ENCODE results near the gene VAV1.
"Not testable (repeated sequence)": the region's sequence is repeated elsewhere in the genome, so short reads cannot be mapped to it uniquely, and the experiment has no call there.

VAV1 gene

GRCh38 chr19:6820237-6820636 lies 47.7 kb downstream of the VAV1 start:
- H3K27me3 ChIP-seq (ENCODE audit: insufficient read depth, low read length): no peaks in the 10 kb centered on the region; the same call in 1 of the 2 replicates
- no peaks in the 10 kb centered on the region for H3K36me3 ChIP-seq (ENCODE audit: insufficient read depth, low read length)
- H3K79me2 ChIP-seq (ENCODE audit: control insufficient read depth, insufficient read depth, low read length, unreplicated experiment): no peaks in the 10 kb centered on the region
- H3K4me1 ChIP-seq (ENCODE audit: control insufficient read depth, insufficient read depth, low read length, unreplicated experiment): no peaks in the 10 kb centered on the region
- H2AFZ ChIP-seq (ENCODE audit: low read length, unreplicated experiment): no peak overlapping the region
- no peak overlapping the region for H3K27ac ChIP-seq (ENCODE audit: low read depth, low read length)
- H3K4me3 ChIP-seq (ENCODE audit: low read depth, low read length): no peak overlapping the region

GRCh38 chr19:6821639-6822310 lies 49.3 kb downstream of the VAV1 start:
- Histone ChIP-seq H3K4me3 (ENCODE audit: low read depth, low read length) (no peak overlapping the region), H3K27me3 (ENCODE audit: insufficient read depth, low read length) (no peaks in the 10 kb centered on the region; the same call in 1 of the 2 replicates), H3K79me2 (ENCODE audit: control insufficient read depth, insufficient read depth, low read length, unreplicated experiment) (no peaks in the 10 kb centered on the region), H2AFZ (ENCODE audit: low read length, unreplicated experiment) (no peak overlapping the region), H3K27ac (ENCODE audit: low read depth, low read length) (no peak overlapping the region), H3K4me1 (ENCODE audit: control insufficient read depth, insufficient read depth, low read length, unreplicated experiment) (no peaks in the 10 kb centered on the region), H3K36me3 (ENCODE audit: insufficient read depth, low read length) (no peaks in the 10 kb centered on the region)

- Histone ChIP-seq H3K27ac (ENCODE audit: low read depth, low read length) (no peak overlapping the region), H3K36me3 (ENCODE audit: insufficient read depth, low read length) (no peaks in the 10 kb centered on the region), H3K79me2 (ENCODE audit: control insufficient read depth, insufficient read depth, low read length, unreplicated experiment) (no peaks in the 10 kb centered on the region), H3K4me1 (ENCODE audit: control insufficient read depth, insufficient read depth, low read length, unreplicated experiment) (no peaks in the 10 kb centered on the region), H3K4me3 (ENCODE audit: low read depth, low read length) (no peak overlapping the region), H3K27me3 (ENCODE audit: insufficient read depth, low read length) (no peaks in the 10 kb centered on the region; the same call in 1 of the 2 replicates), H2AFZ (ENCODE audit: low read length, unreplicated experiment) (no peak overlapping the region)
Measured at GRCh38 chr19:6822311-6822670, 49.8 kb downstream of the VAV1 start.

- Histone ChIP-seq H3K79me2 (ENCODE audit: control insufficient read depth, insufficient read depth, low read length, unreplicated experiment) (no peaks in the 10 kb centered on the region), H3K4me3 (ENCODE audit: low read depth, low read length) (no peak overlapping the region), H3K36me3 (ENCODE audit: insufficient read depth, low read length) (no peaks in the 10 kb centered on the region), H2AFZ (ENCODE audit: low read length, unreplicated experiment) (no peak overlapping the region), H3K27ac (ENCODE audit: low read depth, low read length) (no peak overlapping the region), H3K4me1 (ENCODE audit: control insufficient read depth, insufficient read depth, low read length, unreplicated experiment) (no peaks in the 10 kb centered on the region), H3K27me3 (ENCODE audit: insufficient read depth, low read length) (no peaks in the 10 kb centered on the region)
Measured at GRCh38 chr19:6825076-6825774, 52.7 kb downstream of the VAV1 start.

- no peaks in the 10 kb centered on the region for H3K36me3 ChIP-seq (ENCODE audit: insufficient read depth, low read length)
- H3K27me3 ChIP-seq (ENCODE audit: insufficient read depth, low read length): no peaks in the 10 kb centered on the region
- no peaks in the 10 kb centered on the region for H3K4me1 ChIP-seq (ENCODE audit: control insufficient read depth, insufficient read depth, low read length, unreplicated experiment)
- no peaks in the 10 kb centered on the region for H3K79me2 ChIP-seq (ENCODE audit: control insufficient read depth, insufficient read depth, low read length, unreplicated experiment)
- H3K27ac ChIP-seq (ENCODE audit: low read depth, low read length): no peak overlapping the region
- no peak overlapping the region for H3K4me3 ChIP-seq (ENCODE audit: low read depth, low read length)
- no peak overlapping the region for H2AFZ ChIP-seq (ENCODE audit: low read length, unreplicated experiment)
Measured at GRCh38 chr19:6826281-6826920, 53.9 kb downstream of the VAV1 start.

GRCh38 chr19:6828306-6828697 lies 55.8 kb downstream of the VAV1 start:
- no peaks in the 10 kb centered on the region for H3K79me2 ChIP-seq (ENCODE audit: control insufficient read depth, insufficient read depth, low read length, unreplicated experiment)
- no peak overlapping the region for H2AFZ ChIP-seq (ENCODE audit: low read length, unreplicated experiment)
- no peak overlapping the region for H3K27ac ChIP-seq (ENCODE audit: low read depth, low read length)
- peaks cover 6% of the 10 kb centered on the region; the same call in 1 of the 2 replicates for H3K27me3 ChIP-seq (ENCODE audit: insufficient read depth, low read length)
- no peaks in the 10 kb centered on the region for H3K36me3 ChIP-seq (ENCODE audit: insufficient read depth, low read length)
- H3K4me3 ChIP-seq (ENCODE audit: low read depth, low read length): no peak overlapping the region
- H3K4me1 ChIP-seq (ENCODE audit: control insufficient read depth, insufficient read depth, low read length, unreplicated experiment): no peaks in the 10 kb centered on the region

GRCh38 chr19:6828698-6829633 lies 56.5 kb downstream of the VAV1 start:
- Histone ChIP-seq H3K4me1 (ENCODE audit: control insufficient read depth, insufficient read depth, low read length, unreplicated experiment) (no peaks in the 10 kb centered on the region), H2AFZ (ENCODE audit: low read length, unreplicated experiment) (no peak overlapping the region), H3K27me3 (ENCODE audit: insufficient read depth, low read length) (peaks cover 6% of the 10 kb centered on the region; the same call in 1 of the 2 replicates), H3K79me2 (ENCODE audit: control insufficient read depth, insufficient read depth, low read length, unreplicated experiment) (no peaks in the 10 kb centered on the region), H3K27ac (ENCODE audit: low read depth, low read length) (no peak overlapping the region), H3K4me3 (ENCODE audit: low read depth, low read length) (no peak overlapping the region), H3K36me3 (ENCODE audit: insufficient read depth, low read length) (no peaks in the 10 kb centered on the region)

- H3K36me3 ChIP-seq (ENCODE audit: insufficient read depth, low read length); H3K27me3 ChIP-seq (ENCODE audit: insufficient read depth, low read length); H3K4me3 ChIP-seq (ENCODE audit: low read depth, low read length): not testable (repeated sequence)
Measured at GRCh38 chr19:6829829-6830228, 57.3 kb downstream of the VAV1 start.

GRCh38 chr19:6831084-6831483 lies 58.6 kb downstream of the VAV1 start:
- not testable (repeated sequence) for H3K27ac ChIP-seq (ENCODE audit: low read depth, low read length); H2AFZ ChIP-seq (ENCODE audit: low read length, unreplicated experiment); H3K4me3 ChIP-seq (ENCODE audit: low read depth, low read length); H3K4me1 ChIP-seq (ENCODE audit: control insufficient read depth, insufficient read depth, low read length, unreplicated experiment); H3K36me3 ChIP-seq (ENCODE audit: insufficient read depth, low read length); H3K27me3 ChIP-seq (ENCODE audit: insufficient read depth, low read length); H3K79me2 ChIP-seq (ENCODE audit: control insufficient read depth, insufficient read depth, low read length, unreplicated experiment)

More at GRCh38 chr19:6829829-6830228, 57.3 kb downstream of the VAV1 start:
- not testable (repeated sequence) for H3K79me2 ChIP-seq (ENCODE audit: control insufficient read depth, insufficient read depth, low read length, unreplicated experiment); H2AFZ ChIP-seq (ENCODE audit: low read length, unreplicated experiment); H3K27ac ChIP-seq (ENCODE audit: low read depth, low read length); H3K4me1 ChIP-seq (ENCODE audit: control insufficient read depth, insufficient read depth, low read length, unreplicated experiment)

GRCh38 chr19:6832412-6832811 lies 59.9 kb downstream of the VAV1 start:
- no peak overlapping the region for H2AFZ ChIP-seq (ENCODE audit: low read length, unreplicated experiment)
- H3K4me1 ChIP-seq (ENCODE audit: control insufficient read depth, insufficient read depth, low read length, unreplicated experiment): no peaks in the 10 kb centered on the region

More at GRCh38 chr19:6832412-6832811, 59.9 kb downstream of the VAV1 start:
- Histone ChIP-seq H3K79me2 (ENCODE audit: control insufficient read depth, insufficient read depth, low read length, unreplicated experiment) (no peaks in the 10 kb centered on the region), H3K27ac (ENCODE audit: low read depth, low read length) (no peak overlapping the region), H3K4me3 (ENCODE audit: low read depth, low read length) (no peak overlapping the region), H3K36me3 (ENCODE audit: insufficient read depth, low read length) (no peaks in the 10 kb centered on the region), H3K27me3 (ENCODE audit: insufficient read depth, low read length) (peaks cover 14% of the 10 kb centered on the region)

All from ACC112 (cell line).